VCaP (cell line): ENCODE data around the gene WBP1L.
"Not testable (repeated sequence)": the region's sequence is repeated elsewhere in the genome, so short reads cannot be mapped to it uniquely, and the experiment has no call there.

Source experiments
- H3K27ac ChIP-seq: fragments of 450-650 bp; 2 replicates; pipeline ENCODE4 v1.5.1; 2017
- CTCF ChIP-seq: fragments of 450-650 bp; conservative IDR thresholded peaks from 2 replicates; pipeline ENCODE4 v1.5.1; 2017; ENCODE audit warnings: mild to moderate bottlenecking, moderate library complexity

Gene WBP1L

DNA sequence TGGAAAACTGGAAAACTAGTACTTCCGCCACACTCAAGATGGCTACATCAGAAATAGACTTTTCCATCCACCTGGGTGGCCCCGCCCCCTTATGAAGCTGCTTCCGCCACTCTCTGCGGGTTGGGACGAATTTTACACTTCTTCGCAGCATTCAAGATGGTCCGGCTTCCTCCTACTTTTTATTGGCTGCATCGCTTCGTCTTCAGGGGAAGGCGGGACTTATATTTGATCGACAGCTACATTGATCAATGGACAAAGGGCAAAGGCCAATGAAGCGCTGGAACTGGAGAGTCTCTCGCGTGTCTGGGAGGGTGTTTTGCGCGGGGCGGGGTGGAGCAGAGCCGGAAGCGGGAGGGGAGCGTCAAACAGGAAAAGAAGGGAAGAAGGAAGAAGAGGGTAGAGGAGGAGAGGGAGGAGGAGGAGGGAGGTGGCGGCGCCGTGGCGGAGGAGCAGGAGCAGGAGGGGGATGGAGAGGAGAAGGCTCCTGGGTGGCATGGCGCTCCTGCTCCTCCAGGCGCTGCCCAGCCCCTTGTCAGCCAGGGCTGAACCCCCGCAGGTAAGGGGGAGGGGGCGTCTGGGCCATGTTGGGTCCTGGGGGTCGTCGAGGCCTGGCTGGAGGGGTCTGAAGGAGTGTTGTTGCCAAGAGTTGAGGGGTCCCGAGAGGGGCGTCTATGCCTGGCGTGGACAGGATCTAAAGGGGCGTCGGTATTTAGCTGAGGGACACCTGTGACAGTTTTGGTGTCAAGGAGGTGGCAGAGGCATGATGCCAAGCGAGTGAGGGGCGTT lies at the start of gene WBP1L:
TSS of gene WBP1L (plus strand) at position 361 of the 786 bp plus-strand sequence. CDS start at position 467, 106 bp downstream.
- TF ChIP-seq CTCF: no peak
- H3K27ac ChIP-seq: peak within 1 kb of the TSS; percentile 71; the same call in 1 of the 2 replicates

GRCh38 chr10:102695401-102695800 lies 48.3 kb upstream of the WBP1L start:
- not testable (repeated sequence) for H3K27ac ChIP-seq

DNA sequence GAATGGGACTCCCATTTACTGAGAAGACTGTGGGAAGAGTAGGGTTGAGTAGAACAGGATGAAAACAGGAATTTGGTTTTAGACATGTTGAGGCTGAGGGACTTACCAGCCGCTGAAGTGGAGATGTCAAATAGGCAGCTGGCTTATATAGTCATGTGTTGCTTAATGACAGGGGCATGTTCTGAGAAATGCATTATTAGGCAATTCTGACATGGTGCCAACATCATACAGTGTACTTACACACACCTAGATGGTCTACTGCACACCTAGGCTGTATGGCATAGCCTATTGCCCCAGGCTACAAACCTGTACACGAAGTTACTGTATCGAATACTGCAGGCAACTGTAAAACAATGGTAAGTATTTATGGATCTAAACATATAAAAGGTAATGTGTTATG lies 47.0 kb upstream of the WBP1L start:
- H3K27ac ChIP-seq: no peak overlapping the region
- no peak for TF ChIP-seq CTCF

DNA sequence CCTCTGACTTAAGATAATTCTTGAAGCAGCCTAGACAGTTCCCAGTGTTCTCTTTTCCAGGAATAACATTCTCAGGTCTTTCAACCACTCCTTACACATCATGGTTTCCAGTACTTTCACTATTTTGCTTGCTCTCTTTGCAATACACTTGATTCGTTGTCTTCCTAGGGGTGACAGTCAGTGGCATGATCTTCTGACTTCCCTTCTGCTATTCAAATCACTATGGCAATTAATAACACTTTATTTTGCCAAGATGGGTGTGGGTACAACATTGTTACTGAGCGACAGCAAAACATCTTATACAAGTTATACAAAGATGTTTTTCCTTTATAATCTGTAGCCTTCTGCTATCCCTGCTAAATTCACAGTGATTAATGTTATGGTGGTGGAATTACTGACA lies 44.9 kb upstream of the WBP1L start:
- H3K27ac ChIP-seq: no peak overlapping the region
- TF ChIP-seq CTCF: no peak

DNA sequence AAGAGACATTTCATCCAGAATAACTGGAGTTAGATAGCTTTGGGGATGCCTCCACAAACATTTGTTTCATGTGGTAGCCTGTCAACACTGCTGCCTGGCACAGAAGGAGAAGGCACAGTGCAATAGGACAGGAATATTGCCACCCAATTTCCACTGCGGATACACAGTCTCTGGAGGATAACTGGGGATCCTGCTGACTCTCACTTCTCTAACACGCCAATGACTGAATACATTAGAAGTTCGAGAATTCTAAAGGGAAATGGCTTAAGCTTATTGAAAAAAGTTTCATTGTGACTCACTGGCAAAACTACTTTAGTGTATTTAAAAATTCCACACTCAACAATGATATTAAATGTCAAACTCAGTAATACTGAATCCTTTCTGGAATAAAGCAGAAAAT lies 42.5 kb upstream of the WBP1L start:
- H3K27ac ChIP-seq: no peak overlapping the region
- TF ChIP-seq CTCF: no peak

DNA sequence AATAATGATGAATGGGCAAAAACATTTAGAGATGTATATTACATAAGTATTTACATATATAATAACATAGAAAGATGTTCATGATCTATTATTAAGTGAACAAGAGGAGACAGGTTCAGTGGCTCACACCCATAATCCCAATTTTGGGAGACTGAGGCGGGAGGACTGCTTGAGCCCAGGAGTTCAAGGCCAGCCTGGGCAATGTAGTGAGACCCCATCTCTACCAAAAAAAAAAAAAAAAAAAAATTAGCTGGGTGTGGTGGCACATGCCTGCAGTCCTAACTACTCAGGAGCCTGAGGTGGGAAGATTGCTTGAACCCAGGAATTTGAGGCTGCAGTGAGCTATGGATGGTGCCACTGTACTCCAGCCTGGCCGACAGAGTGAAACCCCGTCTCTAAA lies 42.0 kb upstream of the WBP1L start:
- no peak overlapping the region for H3K27ac ChIP-seq
- TF ChIP-seq CTCF: no peak

- no peak overlapping the region for H3K27ac ChIP-seq
- no peak for TF ChIP-seq CTCF
Observed at GRCh38 chr10:102702742-102703141, 41.0 kb upstream of the WBP1L start.

GRCh38 chr10:102704915-102705314 lies 38.8 kb upstream of the WBP1L start:
- H3K27ac ChIP-seq: no peak overlapping the region
- TF ChIP-seq CTCF: no peak
